ENCODE data around the gene CRIP1.

GRCh38 chr14:105446971-105447370 is 39.7 kb upstream of the CRIP1 start:
- TF ChIP-seq CTCF (IDR thresholded peaks at IDR 0.05) (no peak), POLR2A (IDR thresholded peaks at IDR 0.05) (no peak)

All from esophagus squamous epithelium (tissue), 4 donors.